HCT116 (cell line): Measurements from ENCODE around the gene TMEM131. TPM values are rescaled to one million over a fixed set of nuclear protein-coding genes. Genes with fewer than 3 reads are reported as not detected.

Experiments used
- ATAC-seq: fragments of 200-7000 bp; cut with Tn5 transposase; 2 replicates; pipeline ENCODE4 v1.9.1; 2020; ENCODE audit warnings: mild to moderate bottlenecking, moderate library complexity
- BruUV-seq: library from RNA; stranded (reverse); fragments of 400-500 nt; replicated peaks from 2 replicates; lab custom pipeline; 2021; lab: Mats Ljungman, UMichigan
- CTCF ChIA-PET: fragments of 300-600 bp; sonication (Branson Sonifier 250); formaldehyde crosslinking; loops from one replicate; lab custom pipeline; 2021; ENCODE audit warnings: antibody characterized with exemption; lab: Charles Lee
- POLR2A ChIA-PET: fragments of 300-600, 350-600 bp; sonication (Branson Sonifier 250); formaldehyde crosslinking; loops from one replicate; lab custom pipeline; 2021; ENCODE audit warnings: antibody characterized with exemption; lab: Charles Lee
- RAD21 ChIA-PET, 2 experiments: fragments of 300-600 bp; sonication (Branson Sonifier 250); formaldehyde crosslinking; loops; one replicate each; lab custom pipeline; 2023; ENCODE audit warnings: low total read pairs in 2 of 2; ENCODE audit not compliant: uncharacterized antibody in 2 of 2, unreplicated experiment in 2 of 2, low non-redundant PET in 1 of 2; lab: Charles Lee
- DNase-seq: peaks from one replicate; pipeline ENCODE4 v3.0.0-alpha.2; 2010; ENCODE audit warnings: low read depth, low spot score
- H2AFZ ChIP-seq: fragments of 200-600 bp; shearing (Covaris generic), sonication (generic); 2 replicates; pipeline ENCODE4 v1.6.1; 2017; ENCODE audit warnings: low read depth, mixed run types, mixed read lengths, antibody characterized with exemption, low read length; ENCODE audit not compliant: poor library complexity, severe bottlenecking
- H3K27ac ChIP-seq: 2 replicates; pipeline ENCODE4 v1.5.1; 2012; ENCODE audit warnings: low read depth, low read length
- H3K27me3 ChIP-seq: fragments of 200-600 bp; sonication (generic); 2 replicates; pipeline ENCODE4 v1.6.1; 2016; ENCODE audit warnings: mixed run types, low read length, mixed read lengths; ENCODE audit not compliant: insufficient read depth
- H3K36me3 ChIP-seq, 2 experiments: fragments of 200-500 bp in 1 of 2; fragments of 200-600 bp in 1 of 2; sonication (Bioruptor generic) in 1 of 2; sonication (generic) in 1 of 2; 2 replicates each; pipeline versions ENCODE4 v1.5.1 to v1.6.1; 2014 to 2016; ENCODE audit warnings: low read length in 2 of 2, inconsistent platforms in 1 of 2, mixed read lengths in 1 of 2, mixed run types in 1 of 2; ENCODE audit not compliant: insufficient read depth in 2 of 2, control insufficient read depth in 1 of 2
- H3K4me1 ChIP-seq, 2 experiments: fragments of 200-600 bp in 1 of 2; sonication (generic) in 1 of 2; 2 replicates each; pipeline versions ENCODE4 v1.5.1 to v1.6.1; 2012 to 2017; ENCODE audit warnings: low read length in 2 of 2, inconsistent platforms in 1 of 2, mild to moderate bottlenecking in 1 of 2, mixed read lengths in 1 of 2, mixed run types in 1 of 2, moderate library complexity in 1 of 2; ENCODE audit not compliant: insufficient read depth in 2 of 2, control insufficient read depth in 1 of 2
- H3K4me2 ChIP-seq: fragments of 200-600 bp; sonication (generic); 2 replicates; pipeline ENCODE4 v1.6.1; 2017; ENCODE audit warnings: mixed run types, low read length, mixed read lengths
- H3K4me3 ChIP-seq, 2 experiments: fragments of 200-600 bp in 1 of 2; sonication (generic) in 1 of 2; replicated peaks in 1 of 2; 2 replicates each; pipeline ENCODE4 v1.5.1; 2011 to 2016; ENCODE audit warnings: low read length in 2 of 2, control low read depth in 1 of 2, low read depth in 1 of 2, mild to moderate bottlenecking in 1 of 2, mixed read lengths in 1 of 2, mixed run types in 1 of 2
- H3K79me2 ChIP-seq: fragments of 200-600 bp; sonication (generic); 2 replicates; pipeline ENCODE4 v1.6.1; 2017; ENCODE audit warnings: mild to moderate bottlenecking, mixed run types, low read length, moderate library complexity, mixed read lengths; ENCODE audit not compliant: insufficient read depth
- H3K9ac ChIP-seq: fragments of 200-600 bp; sonication (generic); 2 replicates; pipeline ENCODE4 v1.6.1; 2016; ENCODE audit warnings: low read length, mixed read lengths
- H3K9me2 ChIP-seq: fragments of 200-600 bp; sonication (generic), shearing (Covaris generic); 2 replicates; pipeline ENCODE4 v1.6.1; 2017; ENCODE audit warnings: mixed run types, mild to moderate bottlenecking, moderate library complexity; ENCODE audit not compliant: insufficient read depth
- H3K9me3 ChIP-seq, 2 experiments: fragments of 200-500 bp in 1 of 2; fragments of 200-600 bp in 1 of 2; sonication (Bioruptor generic) in 1 of 2; sonication (generic) in 1 of 2; 2 replicates each; pipeline ENCODE4 v1.6.1; 2014 to 2017; ENCODE audit warnings: low read length in 2 of 2, mixed read lengths in 2 of 2, inconsistent platforms in 1 of 2, low read depth in 1 of 2, mild to moderate bottlenecking in 1 of 2, mixed run types in 1 of 2, moderate library complexity in 1 of 2; ENCODE audit not compliant: control insufficient read depth in 1 of 2, insufficient read depth in 1 of 2
- H4K20me1 ChIP-seq: fragments of 200-600 bp; sonication (generic), shearing (Covaris generic); 2 replicates; pipeline ENCODE4 v1.6.1; 2017; ENCODE audit warnings: mixed run types, mild to moderate bottlenecking, moderate library complexity; ENCODE audit not compliant: insufficient read depth
- CBX3 ChIP-seq: IDR thresholded peaks from 2 replicates; pipeline ENCODE4 v1.6.1; 2012; ENCODE audit warnings: low read depth
- CEBPB ChIP-seq: IDR thresholded peaks from 2 replicates; pipeline ENCODE4 v1.6.1; 2012; ENCODE audit warnings: low read depth
- FOSL1 ChIP-seq: IDR thresholded peaks from 2 replicates; pipeline ENCODE4 v1.6.1; 2012; ENCODE audit warnings: low read depth
- JUND ChIP-seq: IDR thresholded peaks from 2 replicates; pipeline ENCODE4 v1.6.1; 2012
- RAD21 ChIP-seq: IDR thresholded peaks from 2 replicates; pipeline ENCODE4 v1.6.1; 2012; ENCODE audit warnings: low read depth, mild to moderate bottlenecking
- SRF ChIP-seq: IDR thresholded peaks from 2 replicates; pipeline ENCODE4 v1.6.1; 2012; ENCODE audit warnings: low read depth
- TCF7L2 ChIP-seq: IDR thresholded peaks from 2 replicates; pipeline ENCODE4 v1.7.0; 2011; ENCODE audit warnings: borderline replicate concordance, inconsistent platforms; ENCODE audit not compliant: insufficient read depth, insufficient read length; ENCODE audit errors: extremely low read depth
- YY1 ChIP-seq: IDR thresholded peaks from 2 replicates; pipeline ENCODE4 v1.6.1; 2011; ENCODE audit warnings: low read length, low read depth, moderate library complexity, mild to moderate bottlenecking; ENCODE audit not compliant: insufficient replicate concordance; ENCODE audit errors: extremely low read depth
- intact Hi-C: fragments of 100-400 bp; cut with micrococcal nuclease; formaldehyde crosslinking; loops from 2 replicates; pipeline ENCODE4 v1.10.0; 2022
- total RNA-seq: library from RNA; stranded (reverse); gene quantifications from one replicate; pipeline ENCODE4 v1.2.1, GENCODE V29; 2021; ENCODE audit not compliant: unreplicated experiment
- TF ChIP-seq, protein P1 (sequence below), 3 experiments: fragments of 200-600 bp in 1 of 3; sonication (generic) in 1 of 3; IDR thresholded peaks in 2 of 3; conservative IDR thresholded peaks in 1 of 3; 2 replicates each; pipeline ENCODE4 v1.5.1; 2012 to 2017; ENCODE audit warnings: low read depth in 2 of 3, low read length in 2 of 3, antibody characterized with exemption in 1 of 3, borderline replicate concordance in 1 of 3, control low read depth in 1 of 3, mild to moderate bottlenecking in 1 of 3, mixed read lengths in 1 of 3, mixed run types in 1 of 3, moderate library complexity in 1 of 3; ENCODE audit not compliant: insufficient read depth in 1 of 3
- TF ChIP-seq, protein P2 (sequence below): IDR thresholded peaks from 2 replicates; pipeline ENCODE4 v1.6.1; 2012; ENCODE audit warnings: low read depth

The TMEM131 gene
- total RNA-seq, 1 experiment from 2014 or later, result 51.5 TPM

DNA sequence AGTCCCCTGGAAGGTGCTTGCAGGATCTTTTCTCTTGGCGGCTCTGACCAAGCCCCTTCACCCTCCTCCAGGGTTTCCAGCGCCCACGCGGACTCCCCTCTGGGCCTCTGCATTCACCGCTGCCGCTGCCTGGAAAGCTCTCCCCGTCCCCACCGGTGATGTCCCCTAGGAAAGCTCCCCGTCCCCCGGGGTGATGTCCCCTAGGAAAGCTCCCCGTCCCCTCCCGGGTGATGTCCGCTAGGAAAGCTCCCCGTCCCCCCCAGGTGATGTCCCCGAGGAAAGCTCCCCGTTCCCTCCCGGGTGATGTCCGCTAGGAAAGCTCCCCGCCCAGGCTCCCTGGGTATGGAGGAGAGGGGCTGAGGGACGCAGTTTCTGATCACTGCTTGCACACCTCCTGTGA, 254.5 kb downstream of the TMEM131 start (continued):
- TF ChIP-seq YY1, result no peak

DNA sequence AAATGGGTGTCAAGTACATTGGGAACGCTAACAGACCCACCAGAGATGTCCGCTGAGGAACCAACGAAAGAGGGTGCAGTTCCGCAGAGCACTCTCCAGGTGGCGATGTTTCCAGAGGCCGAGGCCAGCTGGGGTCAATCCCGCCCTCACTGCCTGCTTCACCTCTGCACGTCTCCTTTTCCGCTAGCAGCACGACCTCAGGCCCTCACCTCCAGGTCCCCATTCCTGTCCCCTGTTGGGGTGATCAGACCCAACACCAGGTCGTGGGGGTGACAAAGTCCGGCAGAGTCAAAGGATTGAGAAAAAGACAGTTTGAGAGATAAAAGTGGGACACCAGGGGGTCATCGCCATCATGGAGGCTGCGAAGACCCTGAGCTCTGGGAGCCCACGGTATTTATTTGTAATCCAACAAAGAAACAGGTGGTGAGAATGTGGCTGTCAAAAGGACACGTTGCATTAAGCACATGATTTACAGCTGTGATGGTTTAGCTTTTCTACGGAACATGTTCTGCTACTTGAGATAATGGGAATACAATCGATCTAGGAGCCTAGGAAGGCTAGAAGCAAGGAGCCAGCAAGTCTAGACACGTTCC, 255.1 kb downstream of the TMEM131 start:
- ChIA-PET RAD21 (interaction anchor here (1.2 kb wide), 2 partner anchors 644 kb away, joined by 3 to 4 read pairs; no protein-coding TSS in a partner anchor), POLR2A (no interaction called here), CTCF (interaction anchor here (0.6 to 2.4 kb wide), 9 partner anchors 10 to 644 kb away, joined by 3 to 19 read pairs (median 4); no protein-coding TSS in a partner anchor)
- DNase-seq, result peak; percentile 29
- intact Hi-C loops, result loop anchor here (1.0 kb wide), 1 partner anchor 645 kb away; no protein-coding TSS in a partner anchor
- Histone ChIP-seq H3K4me3 (no peak overlapping the region), H4K20me1 (no peaks in the 10 kb centered on the region), H3K4me1 (peaks cover 0 to 18% of the 10 kb centered on the region in 2 experiments; a peak in 2 of 4 replicates), H3K9me2 (no peaks in the 10 kb centered on the region), H3K79me2 (no peaks in the 10 kb centered on the region), H2AFZ (no peak overlapping the region), H3K27ac (no peak overlapping the region), H3K4me2 (0 out of 2 replicates have a peak overlapping the region, but pooled peaks have one; percentile 16), H3K36me3 (no peaks in the 10 kb centered on the region), H3K9me3 (no peaks in the 10 kb centered on the region), H3K27me3 (no peaks in the 10 kb centered on the region), H3K9ac (no peak overlapping the region)
- BruUV-seq, result no TSS peak
- TF ChIP-seq CEBPB, result no peak
- TF ChIP-seq RAD21, result peak; percentile 69
- TF ChIP-seq, protein P1, sequence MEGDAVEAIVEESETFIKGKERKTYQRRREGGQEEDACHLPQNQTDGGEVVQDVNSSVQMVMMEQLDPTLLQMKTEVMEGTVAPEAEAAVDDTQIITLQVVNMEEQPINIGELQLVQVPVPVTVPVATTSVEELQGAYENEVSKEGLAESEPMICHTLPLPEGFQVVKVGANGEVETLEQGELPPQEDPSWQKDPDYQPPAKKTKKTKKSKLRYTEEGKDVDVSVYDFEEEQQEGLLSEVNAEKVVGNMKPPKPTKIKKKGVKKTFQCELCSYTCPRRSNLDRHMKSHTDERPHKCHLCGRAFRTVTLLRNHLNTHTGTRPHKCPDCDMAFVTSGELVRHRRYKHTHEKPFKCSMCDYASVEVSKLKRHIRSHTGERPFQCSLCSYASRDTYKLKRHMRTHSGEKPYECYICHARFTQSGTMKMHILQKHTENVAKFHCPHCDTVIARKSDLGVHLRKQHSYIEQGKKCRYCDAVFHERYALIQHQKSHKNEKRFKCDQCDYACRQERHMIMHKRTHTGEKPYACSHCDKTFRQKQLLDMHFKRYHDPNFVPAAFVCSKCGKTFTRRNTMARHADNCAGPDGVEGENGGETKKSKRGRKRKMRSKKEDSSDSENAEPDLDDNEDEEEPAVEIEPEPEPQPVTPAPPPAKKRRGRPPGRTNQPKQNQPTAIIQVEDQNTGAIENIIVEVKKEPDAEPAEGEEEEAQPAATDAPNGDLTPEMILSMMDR (IDR thresholded peaks at IDR 0.05 in 2 of 3, conservative IDR thresholded peaks at IDR 0.05 in 1 of 3; ENCODE audit: borderline replicate concordance in 1 of 3, insufficient read depth in 1 of 3, low read depth in 2 of 3, low read length in 2 of 3), result peak; percentile 57 to 91 (median 82); a peak in 5 of 6 replicates
- no peak for TF ChIP-seq JUND
- no peak for TF ChIP-seq YY1
- TF ChIP-seq, protein P2, sequence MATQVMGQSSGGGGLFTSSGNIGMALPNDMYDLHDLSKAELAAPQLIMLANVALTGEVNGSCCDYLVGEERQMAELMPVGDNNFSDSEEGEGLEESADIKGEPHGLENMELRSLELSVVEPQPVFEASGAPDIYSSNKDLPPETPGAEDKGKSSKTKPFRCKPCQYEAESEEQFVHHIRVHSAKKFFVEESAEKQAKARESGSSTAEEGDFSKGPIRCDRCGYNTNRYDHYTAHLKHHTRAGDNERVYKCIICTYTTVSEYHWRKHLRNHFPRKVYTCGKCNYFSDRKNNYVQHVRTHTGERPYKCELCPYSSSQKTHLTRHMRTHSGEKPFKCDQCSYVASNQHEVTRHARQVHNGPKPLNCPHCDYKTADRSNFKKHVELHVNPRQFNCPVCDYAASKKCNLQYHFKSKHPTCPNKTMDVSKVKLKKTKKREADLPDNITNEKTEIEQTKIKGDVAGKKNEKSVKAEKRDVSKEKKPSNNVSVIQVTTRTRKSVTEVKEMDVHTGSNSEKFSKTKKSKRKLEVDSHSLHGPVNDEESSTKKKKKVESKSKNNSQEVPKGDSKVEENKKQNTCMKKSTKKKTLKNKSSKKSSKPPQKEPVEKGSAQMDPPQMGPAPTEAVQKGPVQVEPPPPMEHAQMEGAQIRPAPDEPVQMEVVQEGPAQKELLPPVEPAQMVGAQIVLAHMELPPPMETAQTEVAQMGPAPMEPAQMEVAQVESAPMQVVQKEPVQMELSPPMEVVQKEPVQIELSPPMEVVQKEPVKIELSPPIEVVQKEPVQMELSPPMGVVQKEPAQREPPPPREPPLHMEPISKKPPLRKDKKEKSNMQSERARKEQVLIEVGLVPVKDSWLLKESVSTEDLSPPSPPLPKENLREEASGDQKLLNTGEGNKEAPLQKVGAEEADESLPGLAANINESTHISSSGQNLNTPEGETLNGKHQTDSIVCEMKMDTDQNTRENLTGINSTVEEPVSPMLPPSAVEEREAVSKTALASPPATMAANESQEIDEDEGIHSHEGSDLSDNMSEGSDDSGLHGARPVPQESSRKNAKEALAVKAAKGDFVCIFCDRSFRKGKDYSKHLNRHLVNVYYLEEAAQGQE, result no peak
- TF ChIP-seq FOSL1, result no peak
- TF ChIP-seq TCF7L2, result peak; percentile 31
- no peak for TF ChIP-seq CBX3
- TF ChIP-seq SRF, result no peak
- ATAC-seq, result peak; percentile 86
